Muscle of back (tissue), 11 donors: ENCODE data around the gene MAPK7. TPM values are rescaled to one million over a fixed set of nuclear protein-coding genes. Genes with fewer than 3 reads are reported as not detected.
"Not testable (repeated sequence)": the region's sequence is repeated elsewhere in the genome, so short reads cannot be mapped to it uniquely, and the experiment has no call there.

Experiments
- DNase-seq, 3 donors: peaks; one replicate each; pipeline versions ENCODE4 v3.0.0 to v3.0.0-alpha.2; 2013
- polyA plus RNA-seq, 10 donors: library from polyadenylated mRNA; unstranded; fragments of 120-200 nt; gene quantifications; one replicate each; pipeline ENCODE4 v1.2.1, GENCODE V29; 2013; ENCODE audit not compliant: insufficient read length in 10 of 10

MAPK7 gene
- polyA plus RNA-seq, 10 donors, result 18.3 to 27.3 (median 22.5) TPM

DNA sequence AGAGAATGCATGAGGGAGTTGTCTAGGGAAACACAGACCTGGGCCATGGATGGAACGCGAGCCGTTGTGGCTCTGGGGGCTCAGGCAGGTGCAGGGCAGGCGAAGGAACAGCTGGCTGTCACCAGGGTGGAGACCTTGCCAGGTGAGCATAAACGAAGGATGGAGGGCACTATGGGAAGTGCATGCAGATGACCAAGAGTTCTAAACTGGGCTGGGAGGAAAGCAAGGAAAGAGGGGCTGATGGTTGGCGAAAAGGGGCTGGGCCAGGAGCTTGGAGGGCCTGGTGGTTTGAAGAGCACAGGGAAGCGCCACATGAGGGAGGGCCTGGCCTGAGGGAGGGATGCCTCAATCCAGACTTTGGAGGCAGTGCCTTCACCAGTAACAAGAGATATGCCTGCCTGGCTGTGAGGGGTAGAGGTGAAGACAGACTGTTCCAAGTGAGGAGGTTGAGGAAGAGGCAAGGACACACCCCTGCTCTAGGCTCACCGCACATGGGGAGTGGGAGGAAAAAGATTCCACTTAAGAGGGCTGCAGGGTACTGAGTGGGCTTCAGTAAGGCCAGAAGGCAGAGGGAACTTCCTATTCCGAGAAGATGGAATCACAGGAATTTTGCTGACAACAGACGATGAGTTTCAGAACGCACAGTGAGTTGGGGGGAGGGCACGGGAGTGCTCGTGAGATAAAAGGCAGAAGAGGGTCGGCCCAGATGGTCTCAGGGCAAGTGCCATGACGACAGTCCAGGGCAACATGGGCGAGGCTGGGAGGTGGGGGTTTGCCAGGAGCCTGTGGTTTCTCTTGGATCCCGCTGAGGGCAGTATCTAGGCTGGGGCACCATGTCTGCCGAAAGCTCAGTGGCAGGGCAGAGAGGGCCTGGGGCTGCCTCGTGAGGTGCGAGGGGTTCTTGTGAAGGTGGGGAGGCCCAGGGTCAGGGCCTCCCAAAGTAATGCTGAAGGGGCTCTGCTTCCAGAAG, 36.4 kb upstream of the MAPK7 start:
- peak in 1 of 3 donors; percentile 60 for DNase-seq

DNA sequence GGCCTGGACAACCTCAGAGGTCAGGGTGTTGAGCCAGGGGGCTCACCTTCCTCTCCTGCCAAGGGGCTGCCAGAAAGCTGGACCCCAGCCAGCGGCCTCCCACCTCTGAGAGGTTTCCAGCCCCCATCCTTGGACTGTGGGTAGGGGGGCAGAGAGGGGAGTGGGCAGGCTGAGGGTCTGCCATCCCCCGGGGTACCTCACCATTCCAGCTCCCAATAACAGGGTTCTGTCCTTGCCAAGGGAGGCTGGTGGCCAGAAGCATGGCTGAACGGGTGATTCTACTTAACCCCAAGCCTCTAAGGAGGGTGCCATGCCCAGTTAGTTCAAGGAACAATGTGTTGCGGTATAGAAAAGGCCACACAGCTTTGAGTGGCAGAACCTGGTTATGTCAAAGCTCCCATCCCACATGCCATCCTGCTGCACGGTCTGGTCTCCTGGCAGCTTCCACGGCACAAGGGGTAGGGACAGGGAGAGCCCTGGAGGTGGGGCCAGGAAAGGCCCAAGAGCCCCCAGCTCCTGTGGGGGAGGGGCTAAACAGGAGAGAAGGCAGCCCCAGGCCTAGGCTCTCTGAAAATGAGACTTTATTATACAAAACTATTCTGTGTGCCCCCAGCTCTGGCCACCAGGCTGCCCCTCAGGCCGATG, 35.6 kb upstream of the MAPK7 start:
- no peak for DNase-seq

DNA sequence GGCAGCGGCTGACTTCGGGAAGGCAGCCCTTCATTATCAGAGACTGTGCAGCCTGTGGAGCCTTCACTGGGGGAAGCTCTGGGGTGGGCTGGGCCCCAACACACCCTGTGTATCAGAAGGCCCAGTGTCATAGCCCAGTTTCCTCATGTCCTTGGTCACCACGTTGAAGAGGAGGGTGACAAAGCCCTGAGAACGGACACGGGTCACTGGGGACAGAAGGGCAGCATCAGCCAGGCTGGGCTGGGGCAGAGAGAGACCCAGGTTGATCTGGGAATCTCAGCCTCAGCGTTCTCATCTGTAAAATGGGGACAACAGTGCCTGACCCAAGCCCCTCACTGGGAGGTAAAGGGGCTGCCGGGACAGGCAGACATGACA, 35.1 kb upstream of the MAPK7 start:
- DNase-seq, result no peak

DNA sequence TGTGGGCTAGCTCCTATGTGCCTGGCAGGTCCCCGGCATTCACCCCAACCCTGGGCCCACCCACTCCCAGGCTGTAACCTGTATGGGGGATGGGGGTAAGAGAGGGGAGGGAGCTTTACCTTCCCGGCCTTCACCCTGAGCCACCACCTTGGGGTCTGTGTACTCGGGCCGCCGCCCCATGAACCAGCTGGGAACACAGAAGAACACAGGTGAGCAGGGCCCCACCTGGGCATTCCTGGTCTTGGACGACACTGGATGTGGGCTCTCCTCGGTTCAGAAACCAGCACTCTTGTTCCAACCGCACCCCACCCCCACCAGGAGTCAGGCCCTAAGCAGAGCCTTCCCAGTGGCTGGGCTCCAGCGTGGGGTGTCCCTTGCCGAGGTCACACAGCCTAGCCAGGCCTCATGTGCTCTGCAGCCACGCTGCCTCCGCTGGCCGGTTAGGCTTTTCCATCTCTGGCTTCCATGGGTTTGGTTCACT, 34.6 kb upstream of the MAPK7 start:
- DNase-seq, result no peak

DNA sequence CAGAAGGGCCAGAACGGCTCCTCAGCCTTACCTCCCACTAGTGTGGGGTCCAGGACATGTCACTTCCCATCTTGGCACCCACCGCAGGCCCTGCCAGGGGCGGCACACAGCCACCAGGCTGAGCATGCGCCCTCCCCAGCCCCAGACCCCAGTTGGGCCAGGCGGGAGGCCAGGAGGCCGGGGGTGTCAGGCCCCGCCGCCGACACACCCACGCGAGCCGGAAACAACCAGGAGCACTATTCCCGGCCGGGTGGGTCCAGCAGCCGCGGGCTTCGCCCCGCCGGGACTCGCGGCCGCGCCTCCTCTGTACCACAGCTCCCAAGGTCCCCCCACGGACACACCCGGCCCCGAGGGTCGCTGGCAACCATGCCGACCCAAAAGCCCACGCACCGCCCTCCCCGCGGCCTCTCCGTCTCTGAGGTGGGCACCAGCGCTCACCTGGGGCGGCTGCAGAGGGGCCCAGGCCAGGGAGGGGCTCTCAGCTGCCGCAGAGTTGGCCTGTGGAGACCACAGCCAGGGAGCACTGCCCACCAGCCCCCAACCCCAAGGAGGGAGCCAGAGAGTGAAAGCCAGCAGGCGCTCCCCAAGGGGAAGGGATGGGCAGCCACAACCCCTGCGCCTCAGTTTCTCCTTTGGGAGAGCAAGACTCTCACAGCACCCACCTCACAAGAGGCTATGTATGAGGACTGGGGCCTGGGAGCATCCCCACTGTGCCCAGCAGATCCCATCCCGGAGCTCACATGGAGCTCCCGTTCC, 33.8 kb upstream of the MAPK7 start:
- DNase-seq, result no peak

DNA sequence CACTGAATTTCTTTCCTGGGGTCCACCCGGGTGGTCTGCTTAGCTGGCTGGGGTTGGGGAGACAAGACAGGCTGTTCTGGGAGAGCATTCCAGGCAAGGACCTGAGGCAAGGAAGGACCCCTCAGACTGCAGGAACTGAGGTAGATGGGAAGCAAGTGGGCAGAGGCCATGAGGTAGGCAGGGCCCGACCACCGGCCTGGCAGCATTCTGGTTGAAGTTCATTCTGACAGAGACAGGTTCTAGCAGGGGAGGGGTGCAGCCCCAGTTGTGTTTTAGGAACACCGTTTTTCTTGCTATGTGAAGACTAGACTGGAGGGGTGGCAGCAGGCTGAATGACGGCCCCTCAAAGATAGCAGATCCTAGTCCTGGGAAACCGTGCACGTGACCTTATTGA, 33.2 kb upstream of the MAPK7 start:
- no peak for DNase-seq

DNA sequence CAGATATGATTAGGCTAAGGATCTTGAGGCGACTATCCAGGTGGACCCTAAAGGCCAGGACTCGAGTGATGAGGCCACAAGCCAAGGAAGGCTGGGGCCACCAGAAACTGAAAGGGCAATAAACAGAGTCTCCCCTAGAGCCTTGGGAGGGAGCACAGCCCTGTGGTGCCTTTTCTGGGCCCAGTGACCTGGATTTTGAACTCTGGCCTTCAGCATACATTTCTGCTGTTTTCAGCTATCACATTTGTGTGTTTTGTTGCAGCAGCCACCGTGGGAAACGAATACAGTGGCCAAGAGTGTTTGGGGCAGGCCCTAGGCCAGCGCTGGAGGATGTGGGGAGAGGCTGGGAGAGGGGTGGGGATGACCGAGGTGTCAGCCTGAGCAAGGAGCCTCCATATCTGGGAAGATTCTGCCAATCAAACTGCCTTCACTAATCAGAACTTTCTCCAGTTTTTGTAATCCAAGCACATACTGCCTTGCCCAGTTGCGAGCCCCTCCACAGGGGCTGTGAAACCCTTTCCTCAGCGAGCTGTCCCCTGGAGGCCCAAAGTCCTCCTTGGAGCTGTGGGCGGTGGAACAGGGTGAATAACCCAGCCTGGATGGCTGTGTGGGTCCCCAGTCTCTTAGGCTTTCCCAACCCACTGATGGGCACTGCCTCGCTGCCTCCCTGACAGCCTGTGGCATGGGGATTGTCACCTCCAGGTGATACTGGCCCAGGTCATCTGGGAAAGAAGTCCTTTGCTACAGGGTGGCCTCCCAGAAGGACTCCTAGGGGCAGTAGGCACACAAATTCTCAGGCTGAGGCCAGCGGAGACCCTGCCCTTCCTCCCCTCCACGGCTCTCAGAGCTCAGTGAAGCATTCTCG, 32.6 kb upstream of the MAPK7 start:
- DNase-seq, result no peak

DNA sequence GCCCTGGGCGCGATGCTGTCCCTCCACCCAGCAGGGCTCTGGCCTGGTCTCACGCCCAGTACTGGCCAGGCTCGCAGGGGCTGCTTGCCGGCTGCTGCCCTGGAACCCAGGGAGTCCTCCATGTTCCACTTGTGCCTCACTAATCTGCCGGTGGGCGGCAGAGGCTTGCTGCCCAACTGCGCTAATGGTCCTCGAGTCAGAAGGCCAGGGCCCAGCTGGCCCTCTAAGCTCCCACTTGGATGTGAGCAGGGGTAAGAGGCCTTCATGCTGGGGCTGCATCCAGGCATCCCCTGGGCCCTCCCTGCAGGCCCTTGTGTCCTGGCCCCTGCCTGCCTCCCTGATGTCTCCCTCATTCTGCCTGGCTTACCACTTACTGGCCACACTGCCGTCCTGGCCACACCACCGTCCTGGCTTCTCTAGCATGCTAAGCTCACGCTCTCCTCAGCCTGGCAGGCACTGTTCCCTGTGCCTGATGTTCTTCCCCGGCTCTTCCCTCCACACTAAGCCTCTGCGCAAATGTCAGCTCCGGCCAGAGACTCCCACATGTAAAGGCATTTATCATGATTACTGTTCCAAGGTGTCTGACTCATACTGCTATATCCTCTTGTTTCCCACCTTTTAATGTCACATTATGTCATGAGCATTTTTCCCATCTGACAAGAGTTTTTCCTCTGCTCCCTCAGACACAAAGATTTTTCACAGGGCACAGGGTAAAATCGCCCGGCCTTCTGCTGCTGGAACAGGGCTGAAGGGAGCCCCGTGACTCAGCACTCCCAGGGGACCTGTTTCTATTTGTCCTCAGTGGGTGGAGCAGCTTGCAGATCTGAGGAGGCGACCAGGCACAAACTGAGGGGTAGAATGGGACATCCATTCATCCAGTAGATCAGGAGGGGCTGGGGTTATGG, 31.7 kb upstream of the MAPK7 start:
- DNase-seq, result peak; percentile 66 to 87 (median 75)

DNA sequence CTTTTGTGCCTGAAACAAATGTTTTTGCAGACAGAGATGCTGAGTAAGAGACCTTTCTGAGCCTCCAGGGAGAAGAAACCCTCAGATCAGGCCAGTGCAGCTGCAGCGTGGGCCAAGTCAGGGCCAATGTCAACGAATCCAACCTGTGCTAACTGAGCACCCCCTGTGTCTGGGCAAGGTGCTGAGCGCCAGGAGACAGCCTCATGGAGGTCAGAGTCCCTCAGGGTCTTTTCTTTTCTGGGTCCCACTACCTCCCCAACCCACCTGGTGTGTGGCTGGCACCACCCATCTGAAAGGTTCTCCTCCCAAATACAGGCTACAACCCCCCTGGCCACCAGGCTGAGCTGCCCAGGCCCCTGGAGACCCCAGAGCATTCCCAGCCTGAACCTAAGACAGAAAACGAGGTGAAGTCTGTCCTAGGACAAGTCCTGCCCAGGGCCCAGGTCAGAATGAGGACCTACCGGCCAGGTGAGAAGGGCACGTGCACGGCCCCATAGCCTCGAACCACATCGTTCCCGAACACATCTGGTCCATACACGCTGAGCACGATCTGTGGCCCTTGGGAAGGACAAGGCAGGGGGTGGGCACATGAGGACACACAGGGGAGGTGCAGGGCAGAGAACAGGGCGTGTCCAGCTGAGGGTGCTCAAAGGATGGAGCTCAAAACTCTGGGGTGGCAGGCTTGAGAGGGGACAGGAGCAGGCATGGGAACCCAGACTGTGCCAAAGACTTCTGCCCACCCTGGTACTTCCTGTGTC, 30.8 kb upstream of the MAPK7 start:
- DNase-seq, result no peak

DNA sequence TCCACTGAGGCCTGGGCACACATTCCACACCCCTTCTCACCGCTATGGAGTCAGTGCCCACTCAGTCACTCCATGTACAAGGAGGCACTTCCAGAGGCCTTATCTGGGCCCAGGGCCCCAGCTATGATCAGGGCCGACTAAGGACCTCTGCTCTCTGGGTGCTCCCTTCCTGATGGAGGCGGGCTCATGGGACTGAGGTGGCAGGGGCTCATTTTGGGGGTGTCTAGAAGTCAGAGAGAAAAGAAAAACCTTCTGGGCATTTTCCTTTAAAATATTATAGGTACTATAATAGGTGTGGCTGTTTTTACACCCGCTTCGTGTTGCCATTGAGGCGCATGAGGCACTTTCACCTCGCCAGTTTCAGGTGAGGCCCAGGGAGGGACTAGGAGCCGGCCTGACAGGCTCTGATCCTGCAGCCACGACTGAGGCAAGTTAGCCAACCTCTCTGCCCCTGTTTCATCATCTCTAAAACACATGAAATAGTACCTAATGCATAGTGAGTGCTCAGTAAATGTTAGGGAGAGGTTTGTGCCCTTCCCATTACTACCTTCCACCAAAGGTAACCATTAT, 30.1 kb upstream of the MAPK7 start:
- no peak for DNase-seq

DNA sequence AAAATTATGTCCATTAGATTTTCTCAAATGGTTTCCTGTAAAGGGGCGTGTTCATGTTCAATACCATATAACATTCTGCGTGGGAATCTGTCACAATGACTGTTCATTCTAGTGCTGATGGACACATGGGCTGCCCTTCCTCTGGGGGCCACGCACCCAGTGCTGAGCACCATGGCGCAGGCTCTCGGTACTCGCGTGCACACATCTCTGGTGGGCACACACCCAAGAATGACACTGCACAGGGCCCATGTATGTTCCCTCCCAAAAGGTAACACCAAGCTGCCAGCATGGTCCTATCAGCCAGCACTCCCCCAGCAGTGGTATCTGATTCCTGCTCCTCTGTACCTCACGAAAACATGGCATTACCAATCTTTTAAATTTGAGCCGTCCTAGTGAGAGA, 29.5 kb upstream of the MAPK7 start:
- no peak for DNase-seq

DNA sequence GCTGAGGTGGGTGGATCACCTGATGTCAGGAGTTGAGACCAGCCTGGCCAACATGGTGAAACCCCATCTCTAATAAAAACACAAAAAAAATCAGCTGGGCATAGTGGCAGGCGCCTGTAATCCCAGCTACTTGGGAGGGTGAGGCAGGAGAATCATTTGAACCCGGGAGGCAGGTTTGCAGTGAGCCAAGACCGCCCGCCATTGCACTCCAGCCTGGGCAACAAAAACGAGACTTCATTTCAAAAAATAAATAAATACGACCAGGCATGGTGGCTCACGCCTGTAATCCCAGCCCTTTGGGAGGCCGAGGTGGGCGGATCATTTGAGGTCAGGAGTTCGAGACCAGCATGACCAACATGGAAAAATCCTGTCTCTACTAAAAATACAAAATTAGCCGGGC, 24.9 kb upstream of the MAPK7 start:
- DNase-seq, result not testable (repeated sequence)

DNA sequence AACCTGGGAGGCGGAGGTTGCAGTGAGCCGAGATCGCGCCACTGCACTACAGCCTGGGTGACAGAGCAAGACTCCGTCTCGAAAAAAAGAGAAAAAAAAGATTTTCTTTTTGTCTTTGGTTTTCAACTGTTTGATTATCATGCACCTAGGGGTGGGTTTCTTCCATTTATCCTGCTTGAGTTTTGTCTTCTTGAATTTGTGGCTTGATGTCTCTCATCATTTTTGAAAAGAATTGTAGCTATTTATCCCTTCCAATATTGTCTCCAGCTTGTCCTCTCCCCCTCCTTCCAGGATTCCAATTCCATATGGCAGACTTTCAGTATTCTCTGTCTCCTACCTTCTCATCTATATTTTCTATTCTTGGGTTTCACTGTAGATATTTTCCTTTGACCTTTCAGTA, 23.6 kb upstream of the MAPK7 start:
- DNase-seq, result no peak

DNA sequence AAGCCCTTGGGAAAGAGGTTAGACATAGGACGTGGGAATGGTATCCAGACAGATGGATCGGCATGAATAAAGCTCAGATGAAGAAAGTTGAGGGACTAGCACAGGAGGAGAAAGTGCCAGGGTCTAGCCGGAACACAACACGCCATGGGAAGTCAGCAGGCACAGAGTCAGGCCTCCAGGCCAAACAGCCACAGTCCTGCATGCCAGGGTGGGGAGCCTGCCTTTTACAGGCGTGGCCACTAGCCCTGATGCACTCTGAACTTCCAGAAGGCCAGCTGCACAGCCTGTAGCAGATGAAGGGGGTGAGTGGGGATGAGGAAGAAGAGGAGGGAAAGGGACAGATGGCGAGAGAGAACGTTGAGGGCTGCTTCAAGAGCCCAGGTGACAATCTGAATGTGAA, 20.9 kb upstream of the MAPK7 start:
- no peak for DNase-seq

DNA sequence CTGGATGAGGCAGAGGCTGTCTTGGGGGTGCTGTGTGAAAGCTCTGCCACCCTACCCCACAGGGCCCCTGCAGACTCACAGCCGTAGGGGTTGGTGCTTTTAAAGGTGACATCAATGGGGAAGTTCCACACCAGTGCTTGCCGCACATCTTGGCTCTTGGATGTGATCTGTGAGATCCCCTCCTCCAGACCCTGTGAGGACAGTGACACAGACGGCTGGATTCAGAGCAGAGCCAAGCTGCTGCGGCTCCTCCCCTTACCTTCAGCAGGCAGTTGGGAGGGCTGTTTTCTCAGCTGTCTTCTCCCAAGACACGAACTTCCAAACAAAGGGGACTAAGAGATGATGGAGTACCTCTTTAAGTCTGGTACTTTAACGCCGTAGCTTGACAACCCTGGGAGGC, 20.5 kb upstream of the MAPK7 start:
- no peak for DNase-seq

DNA sequence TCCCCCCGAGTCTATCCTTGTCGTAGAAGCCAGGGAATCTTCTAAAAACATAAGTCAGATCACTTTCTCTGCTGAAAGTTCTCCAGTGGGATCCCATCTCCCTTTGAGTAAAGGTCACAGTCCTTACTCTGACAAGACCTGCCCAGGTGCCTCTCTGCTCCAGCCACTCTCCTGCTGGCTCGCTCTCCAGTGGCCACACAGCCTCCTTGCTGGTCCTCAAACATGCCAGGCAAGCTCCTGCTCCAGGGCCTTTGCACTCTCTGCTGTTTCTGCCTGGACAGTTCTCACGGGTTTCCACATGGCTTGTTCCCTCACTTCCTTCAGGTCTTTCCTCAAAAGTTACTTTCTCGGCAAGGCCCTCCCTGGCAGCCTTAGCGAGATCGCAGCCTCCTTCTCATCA, 19.1 kb upstream of the MAPK7 start:
- DNase-seq, result no peak

DNA sequence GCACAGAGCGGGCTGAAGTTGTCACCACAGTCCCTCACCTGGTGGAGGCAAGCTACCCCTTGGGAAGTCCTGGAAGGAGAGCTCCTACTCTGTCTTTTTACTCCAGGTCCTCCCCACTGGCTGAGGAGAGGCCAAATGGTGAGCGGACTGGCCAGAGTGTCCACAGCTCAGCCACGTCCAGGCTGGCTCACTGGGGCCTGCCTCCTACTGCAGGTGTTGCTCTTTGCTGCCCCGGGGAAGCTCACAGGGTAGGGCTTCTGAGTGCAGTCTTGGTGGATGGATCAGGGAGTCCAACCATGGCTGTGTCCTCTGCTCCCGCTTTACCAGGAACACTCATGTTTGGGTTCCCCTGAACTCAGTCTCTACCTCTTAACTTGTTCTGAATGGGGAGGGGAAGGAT, 18.4 kb upstream of the MAPK7 start:
- DNase-seq, result no peak

DNA sequence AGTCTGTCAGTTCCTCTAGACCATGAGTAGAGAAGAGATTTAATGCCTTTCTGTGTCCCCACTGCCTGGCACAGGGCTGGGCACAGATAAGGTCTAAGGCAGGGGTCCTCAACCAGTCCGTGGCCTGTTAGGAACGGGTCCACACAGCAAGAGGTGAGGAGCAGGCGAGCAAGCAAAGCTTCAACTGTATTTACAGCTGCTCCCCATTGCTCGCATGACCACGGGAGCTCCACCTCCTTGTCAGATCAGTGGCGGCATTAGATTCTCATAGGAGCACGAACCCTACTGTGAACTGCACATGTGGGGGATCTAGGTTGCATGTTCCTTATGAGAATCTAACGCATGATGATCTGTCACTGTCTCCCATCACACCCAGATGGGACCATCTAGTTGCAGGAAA, 17.5 kb upstream of the MAPK7 start:
- no peak for DNase-seq

DNA sequence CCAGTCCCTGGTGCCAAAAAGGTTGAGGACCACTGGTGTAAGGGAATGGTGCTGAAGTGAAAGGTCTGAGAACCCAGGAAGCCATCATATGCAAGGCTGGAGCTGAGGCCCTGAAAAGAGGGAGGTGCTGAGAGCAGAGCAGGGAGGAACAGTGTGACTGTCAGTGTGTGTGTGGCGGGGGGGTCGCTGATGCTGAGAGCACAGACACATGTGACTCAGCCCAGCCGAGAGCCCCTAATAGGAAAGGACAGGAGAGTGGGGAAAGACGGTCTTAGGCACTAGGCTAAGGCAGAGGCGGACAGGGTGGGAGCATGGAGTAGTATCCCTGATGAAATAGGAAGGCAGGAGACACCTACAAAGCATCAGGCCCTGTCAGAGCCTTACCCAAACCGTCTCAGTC, 17.0 kb upstream of the MAPK7 start:
- DNase-seq, result no peak
